Nephron progenitor cell (in vitro differentiated cells): ENCODE measurements around the gene FBRSL1.

Source experiments
- DNase-seq: peaks from one replicate; pipeline ENCODE4 v3.0.0; 2021
- H3K27ac Mint-ChIP-seq: 2 replicates; pipeline ENCODE4 v1.8.0; 2021; ENCODE audit warnings: mild to moderate bottlenecking, moderate library complexity, mixed read lengths
- H3K27me3 Mint-ChIP-seq: 2 replicates; pipeline ENCODE4 v1.8.0; 2021; ENCODE audit warnings: mild to moderate bottlenecking, low read depth, mixed read lengths; ENCODE audit not compliant: poor library complexity
- H3K36me3 Mint-ChIP-seq: 2 replicates; pipeline ENCODE4 v1.8.0; 2021; ENCODE audit warnings: low read depth, mixed read lengths
- H3K4me1 Mint-ChIP-seq: 2 replicates; pipeline ENCODE4 v1.8.0; 2021; ENCODE audit warnings: mixed read lengths
- H3K4me3 Mint-ChIP-seq: 2 replicates; pipeline ENCODE4 v1.8.0; 2021; ENCODE audit warnings: mild to moderate bottlenecking, moderate library complexity, mixed read lengths
- H3K9me3 Mint-ChIP-seq: 2 replicates; pipeline ENCODE4 v1.8.0; 2021; ENCODE audit warnings: mild to moderate bottlenecking, moderate library complexity, mixed read lengths
- CTCF ChIP-seq: fragments of 200-600 bp; sonication (generic); IDR thresholded peaks from 2 replicates; pipeline ENCODE4 v1.5.0; 2021; ENCODE audit warnings: antibody characterized with exemption

FBRSL1 gene

GRCh38 chr12:132550830-132551640 is 61.1 kb downstream of the FBRSL1 start:
- H3K4me3 Mint-ChIP-seq = peak overlapping the region; percentile 72
- no peaks in the 10 kb centered on the region for H3K36me3 Mint-ChIP-seq
- H3K9me3 Mint-ChIP-seq = no peaks in the 10 kb centered on the region
- no peak for TF ChIP-seq CTCF
- DNase-seq = no peak
- H3K27ac Mint-ChIP-seq = no peak overlapping the region
- peaks cover 18% of the 10 kb centered on the region for H3K4me1 Mint-ChIP-seq
- peaks cover 17% of the 10 kb centered on the region for H3K27me3 Mint-ChIP-seq

- Mint-ChIP-seq H3K27ac (no peak overlapping the region), H3K9me3 (no peaks in the 10 kb centered on the region), H3K27me3 (peaks cover 17% of the 10 kb centered on the region), H3K4me3 (no peak overlapping the region), H3K36me3 (no peaks in the 10 kb centered on the region), H3K4me1 (peaks cover 16% of the 10 kb centered on the region)
- TF ChIP-seq CTCF = no peak
- no peak for DNase-seq
These were observed 61.7 kb downstream of the FBRSL1 start for GRCh38 chr12:132551641-132552031.

DNA sequence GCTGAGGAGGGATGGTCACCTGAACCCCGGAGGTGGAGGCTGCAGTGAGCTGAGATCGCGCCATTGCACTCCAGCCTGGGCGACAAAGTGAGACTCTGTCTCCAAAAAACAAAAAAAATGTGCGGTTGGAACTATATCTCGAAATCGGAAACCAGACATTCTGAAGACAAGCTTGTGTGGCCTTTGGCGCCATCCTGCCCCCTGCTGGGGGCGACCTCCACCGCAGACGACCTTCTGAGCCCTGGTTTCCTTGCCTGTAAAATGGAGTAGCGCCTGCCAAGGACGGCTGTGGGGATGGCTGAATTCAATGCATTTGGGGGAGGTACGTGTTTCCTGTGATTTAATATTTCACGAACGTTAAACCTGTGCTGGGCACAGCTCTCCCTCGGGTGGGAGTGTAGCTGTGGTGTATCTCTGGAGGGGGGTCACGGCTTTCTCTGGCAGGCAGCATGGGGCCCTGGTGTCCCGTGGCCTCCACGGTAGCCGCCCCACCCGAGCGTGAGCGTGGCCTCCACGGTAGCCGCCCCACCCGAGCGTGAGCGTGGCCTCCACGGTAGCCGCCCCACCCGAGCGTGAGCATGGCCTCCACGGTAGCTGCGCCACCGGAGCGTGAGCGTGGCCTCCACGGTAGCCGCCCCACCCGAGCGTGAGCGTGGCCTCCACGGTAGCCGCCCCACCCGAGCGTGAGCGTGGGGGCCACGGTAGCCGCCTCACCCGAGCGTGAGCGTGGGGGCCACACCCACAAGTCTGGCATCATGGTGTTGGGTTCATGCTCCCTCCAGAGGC is 65.1 kb downstream of the FBRSL1 start:
- H3K27ac Mint-ChIP-seq = no peak overlapping the region
- H3K27me3 Mint-ChIP-seq = peaks cover 14% of the 10 kb centered on the region
- no peaks in the 10 kb centered on the region for H3K9me3 Mint-ChIP-seq
- DNase-seq = peak; percentile 48
- H3K36me3 Mint-ChIP-seq = no peaks in the 10 kb centered on the region
- TF ChIP-seq CTCF = peak; percentile 46
- H3K4me3 Mint-ChIP-seq = no peak overlapping the region
- peaks cover 14% of the 10 kb centered on the region for H3K4me1 Mint-ChIP-seq

DNA sequence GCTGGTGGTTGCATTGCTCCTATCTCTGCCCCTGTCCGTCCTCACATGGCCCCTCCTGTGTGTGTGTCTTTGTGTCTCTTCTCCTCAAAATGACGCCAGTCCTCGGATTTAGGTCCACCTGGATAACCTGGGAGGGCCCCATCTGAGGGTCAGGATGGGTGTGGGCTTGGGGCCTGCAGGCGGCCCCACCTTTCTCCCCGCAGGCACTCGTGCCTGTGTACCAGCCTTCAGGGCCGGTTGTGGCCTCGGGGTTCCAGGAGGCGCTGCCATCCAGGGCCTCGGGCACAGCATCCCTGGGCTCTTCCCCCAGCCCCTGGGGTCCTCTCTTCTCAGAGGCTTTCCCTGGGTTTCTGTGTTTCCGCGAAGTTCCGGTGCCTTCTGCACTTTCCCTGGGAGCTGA is 65.7 kb downstream of the FBRSL1 start:
- DNase-seq = no peak
- Mint-ChIP-seq H3K27me3 (peaks cover 7% of the 10 kb centered on the region), H3K4me1 (peaks cover 7% of the 10 kb centered on the region), H3K36me3 (no peaks in the 10 kb centered on the region), H3K9me3 (no peaks in the 10 kb centered on the region), H3K27ac (no peak overlapping the region), H3K4me3 (no peak overlapping the region)
- no peak for TF ChIP-seq CTCF

DNA sequence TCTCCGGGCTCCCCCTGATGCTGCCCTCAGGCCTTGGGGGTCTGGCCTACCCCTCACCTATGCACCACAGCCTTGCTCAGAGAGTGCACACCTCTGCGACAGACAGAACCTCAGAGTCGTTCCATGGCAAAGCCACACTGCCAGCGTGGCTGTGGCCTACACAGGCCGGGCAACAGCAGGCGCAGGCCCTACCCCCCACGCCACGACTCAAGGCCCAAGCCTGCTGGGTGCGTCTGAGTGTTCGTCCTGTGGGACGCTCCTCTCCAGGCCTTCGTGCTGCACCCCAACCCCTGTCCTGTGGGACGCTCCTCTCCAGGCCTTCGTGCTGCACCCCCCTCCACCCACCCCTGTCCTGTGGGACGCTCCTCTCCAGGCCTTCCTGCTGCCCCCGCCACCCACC is 66.3 kb downstream of the FBRSL1 start:
- H3K4me1 Mint-ChIP-seq = peaks cover 9% of the 10 kb centered on the region
- H3K4me3 Mint-ChIP-seq = no peak overlapping the region
- no peak for TF ChIP-seq CTCF
- H3K9me3 Mint-ChIP-seq = no peaks in the 10 kb centered on the region
- no peak for DNase-seq
- H3K36me3 Mint-ChIP-seq = no peaks in the 10 kb centered on the region
- H3K27me3 Mint-ChIP-seq = peaks cover 6% of the 10 kb centered on the region
- no peak overlapping the region for H3K27ac Mint-ChIP-seq
